DMS53 (cell line): ENCODE data around the gene PDZD7.
"Not testable (repeated sequence)": the region's sequence is repeated elsewhere in the genome, so short reads cannot be mapped to it uniquely, and the experiment has no call there.

ENCODE experiments used
- DNase-seq: peaks from one replicate; lab custom pipeline; 2025; lab: John Stamatoyannopoulos, UW

The PDZD7 gene

GRCh38 chr10:100982916-100983830 is 47.8 kb downstream of the PDZD7 start:
- no peak for DNase-seq

GRCh38 chr10:100981178-100981772 is 49.7 kb downstream of the PDZD7 start:
- no peak for DNase-seq

- DNase-seq: no peak
Observed at GRCh38 chr10:100980711-100981110, 50.2 kb downstream of the PDZD7 start.

- no peak for DNase-seq
Observed at GRCh38 chr10:100980311-100980710, 50.6 kb downstream of the PDZD7 start.

- no peak for DNase-seq
Observed at GRCh38 chr10:100979791-100980272, 51.1 kb downstream of the PDZD7 start.

GRCh38 chr10:100978901-100979195 is 52.1 kb downstream of the PDZD7 start:
- no peak for DNase-seq

GRCh38 chr10:100978121-100978900 is 52.6 kb downstream of the PDZD7 start:
- DNase-seq: no peak

- DNase-seq: no peak
Observed at GRCh38 chr10:100977436-100977835, 53.5 kb downstream of the PDZD7 start.

- DNase-seq: peak; percentile 61
Observed at GRCh38 chr10:100976906-100977305, 54.0 kb downstream of the PDZD7 start.

GRCh38 chr10:100975397-100975796 is 55.5 kb downstream of the PDZD7 start:
- not testable (repeated sequence) for DNase-seq

GRCh38 chr10:100972904-100973535 is 57.9 kb downstream of the PDZD7 start:
- no peak for DNase-seq

GRCh38 chr10:100972115-100972903 is 58.6 kb downstream of the PDZD7 start:
- DNase-seq: no peak

GRCh38 chr10:100970914-100971811 is 59.8 kb downstream of the PDZD7 start:
- peak; percentile 76 for DNase-seq

GRCh38 chr10:100970076-100970913 is 60.6 kb downstream of the PDZD7 start:
- peak; percentile 53 for DNase-seq

GRCh38 chr10:100969187-100970075 is 61.5 kb downstream of the PDZD7 start, which contains the start of gene SEMA4G:
Gene SEMA4G (plus strand): TSS chr10:100969504. CDS start chr10:100972913, 3,409 bp downstream.
- DNase-seq: peak; percentile 75

- DNase-seq: no peak
Observed at GRCh38 chr10:100968863-100969186, 62.1 kb downstream of the PDZD7 start.

- no peak for DNase-seq
Observed at GRCh38 chr10:100968062-100968736, 62.7 kb downstream of the PDZD7 start.

GRCh38 chr10:100967332-100967731 is 63.6 kb downstream of the PDZD7 start:
- DNase-seq: no peak
